Cardiac ventricle fibroblast (primary cell): Measurements from ENCODE around the gene TIAM1. TPM values are rescaled to one million over a fixed set of nuclear protein-coding genes. Genes with fewer than 3 reads are reported as not detected.

Experiments
- total RNA-seq: library from RNA; depleted of rRNA; stranded (reverse); fragments of >200 nt; gene quantifications from 2 replicates; pipeline ENCODE4 v1.2.3, GENCODE V29; 2015

The TIAM1 gene, protein sequence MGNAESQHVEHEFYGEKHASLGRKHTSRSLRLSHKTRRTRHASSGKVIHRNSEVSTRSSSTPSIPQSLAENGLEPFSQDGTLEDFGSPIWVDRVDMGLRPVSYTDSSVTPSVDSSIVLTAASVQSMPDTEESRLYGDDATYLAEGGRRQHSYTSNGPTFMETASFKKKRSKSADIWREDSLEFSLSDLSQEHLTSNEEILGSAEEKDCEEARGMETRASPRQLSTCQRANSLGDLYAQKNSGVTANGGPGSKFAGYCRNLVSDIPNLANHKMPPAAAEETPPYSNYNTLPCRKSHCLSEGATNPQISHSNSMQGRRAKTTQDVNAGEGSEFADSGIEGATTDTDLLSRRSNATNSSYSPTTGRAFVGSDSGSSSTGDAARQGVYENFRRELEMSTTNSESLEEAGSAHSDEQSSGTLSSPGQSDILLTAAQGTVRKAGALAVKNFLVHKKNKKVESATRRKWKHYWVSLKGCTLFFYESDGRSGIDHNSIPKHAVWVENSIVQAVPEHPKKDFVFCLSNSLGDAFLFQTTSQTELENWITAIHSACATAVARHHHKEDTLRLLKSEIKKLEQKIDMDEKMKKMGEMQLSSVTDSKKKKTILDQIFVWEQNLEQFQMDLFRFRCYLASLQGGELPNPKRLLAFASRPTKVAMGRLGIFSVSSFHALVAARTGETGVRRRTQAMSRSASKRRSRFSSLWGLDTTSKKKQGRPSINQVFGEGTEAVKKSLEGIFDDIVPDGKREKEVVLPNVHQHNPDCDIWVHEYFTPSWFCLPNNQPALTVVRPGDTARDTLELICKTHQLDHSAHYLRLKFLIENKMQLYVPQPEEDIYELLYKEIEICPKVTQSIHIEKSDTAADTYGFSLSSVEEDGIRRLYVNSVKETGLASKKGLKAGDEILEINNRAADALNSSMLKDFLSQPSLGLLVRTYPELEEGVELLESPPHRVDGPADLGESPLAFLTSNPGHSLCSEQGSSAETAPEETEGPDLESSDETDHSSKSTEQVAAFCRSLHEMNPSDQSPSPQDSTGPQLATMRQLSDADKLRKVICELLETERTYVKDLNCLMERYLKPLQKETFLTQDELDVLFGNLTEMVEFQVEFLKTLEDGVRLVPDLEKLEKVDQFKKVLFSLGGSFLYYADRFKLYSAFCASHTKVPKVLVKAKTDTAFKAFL (N-terminal part only)
- 17.9 and 20.1 TPM in 2 replicates for total RNA-seq

DNA sequence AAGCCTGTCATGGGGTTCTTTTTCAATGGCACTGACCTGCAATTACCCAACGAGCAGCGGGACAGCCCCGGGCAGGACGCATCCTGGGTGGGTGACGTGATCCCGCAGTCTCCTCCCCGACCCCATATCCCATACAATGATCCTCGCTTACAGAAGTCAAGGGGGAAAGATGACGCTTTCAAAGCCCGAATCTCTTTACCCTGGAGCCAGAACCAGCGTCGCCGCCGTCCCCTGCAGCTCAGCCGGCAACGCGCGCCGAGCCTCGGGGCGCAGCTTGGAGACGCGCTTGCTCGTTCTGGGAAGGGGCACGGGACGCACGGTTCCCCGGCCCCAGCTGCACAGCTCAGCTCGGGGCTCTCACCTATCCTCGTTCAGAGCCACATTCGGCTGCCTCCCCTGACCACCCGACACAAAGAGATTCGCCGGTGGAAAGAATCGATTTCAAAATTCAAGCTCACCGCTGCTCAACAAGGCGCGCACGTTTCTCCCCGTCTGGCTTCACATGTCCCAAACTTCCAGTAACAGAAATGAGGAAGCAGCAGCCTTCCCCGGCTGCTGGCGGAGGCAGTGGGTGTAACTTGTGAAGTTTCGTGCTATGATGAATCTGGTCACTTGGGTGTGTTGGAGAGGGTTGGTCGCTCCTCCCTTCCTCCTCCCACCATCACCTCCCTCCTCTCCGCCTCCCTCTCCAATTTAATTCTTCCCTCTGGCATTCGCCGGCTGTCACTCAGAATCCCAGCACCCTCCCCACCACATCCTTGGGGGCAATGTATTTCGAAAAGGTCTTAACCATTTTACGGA lies at the start of gene TIAM1:
Gene TIAM1, minus strand, starts transcription at position 582 of the 801 bp plus-strand sequence. CDS start 77,289 bp downstream, outside the sequence.

